SK-N-SH (cell line): ENCODE data around the gene METRNL. TPM values are rescaled to one million over a fixed set of nuclear protein-coding genes. Genes with fewer than 3 reads are reported as not detected.

Experiments
- CTCF ChIA-PET: fragments of 300-600, 350-600 bp; formaldehyde crosslinking; extraction: SDS; loops from one replicate; lab custom pipeline; 2021; lab: Yijun Ruan, JAX
- POLR2A ChIA-PET: fragments of 350-600 bp; sonication (Branson Sonifier 250); formaldehyde crosslinking; extraction: SDS; loops from one replicate; lab custom pipeline; 2020; ENCODE audit warnings: antibody characterized with exemption, inconsistent platforms; lab: Yijun Ruan, JAX
- DNase-seq: peaks from one replicate; pipeline ENCODE4 v3.0.0; 2012
- H2AFZ ChIP-seq: fragments of 200-600 bp; sonication (generic); 2 replicates; pipeline ENCODE4 v1.8.1; 2016; ENCODE audit warnings: antibody characterized with exemption, mild to moderate bottlenecking, low read depth
- H3F3A ChIP-seq: fragments of 200-600 bp; sonication (generic); replicated peaks from 2 replicates; pipeline ENCODE3; 2016; ENCODE audit warnings: antibody characterized with exemption, mild to moderate bottlenecking; ENCODE audit not compliant: insufficient read depth
- H3K27ac ChIP-seq, 2 experiments: fragments of 200-500 bp in 1 of 2; fragments of 200-600 bp in 1 of 2; sonication (Bioruptor generic) in 1 of 2; sonication (generic), shearing (Covaris generic) in 1 of 2; 2 replicates each; pipeline versions ENCODE4 v1.5.1 to v1.6.1; 2014 to 2016; ENCODE audit warnings: low read depth in 2 of 2, inconsistent platforms in 1 of 2, low read length in 1 of 2, mild to moderate bottlenecking in 1 of 2, mixed read lengths in 1 of 2
- H3K27me3 ChIP-seq: fragments of 200-600 bp; sonication (generic), shearing (Covaris generic); 2 replicates; pipeline ENCODE4 v1.6.1; 2016; ENCODE audit warnings: mixed run types; ENCODE audit not compliant: insufficient read depth
- H3K36me3 ChIP-seq, 2 experiments: fragments of 200-500 bp in 1 of 2; fragments of 200-600 bp in 1 of 2; sonication (Bioruptor generic) in 1 of 2; sonication (generic) in 1 of 2; replicated peaks in 1 of 2; 2 replicates each; pipeline versions ENCODE3 to v1.5.1; 2014 to 2016; ENCODE audit warnings: low read length in 1 of 2, mild to moderate bottlenecking in 1 of 2; ENCODE audit not compliant: insufficient read depth in 2 of 2, control insufficient read depth in 1 of 2
- H3K4me1 ChIP-seq, 2 experiments: fragments of 200-500 bp in 1 of 2; fragments of 200-600 bp in 1 of 2; sonication (Bioruptor generic) in 1 of 2; sonication (generic), shearing (Covaris generic) in 1 of 2; 2 replicates each; pipeline versions ENCODE4 v1.5.1 to v1.6.1; 2014 to 2016; ENCODE audit warnings: low read depth in 1 of 2, low read length in 1 of 2, mixed run types in 1 of 2; ENCODE audit not compliant: insufficient read depth in 2 of 2, control insufficient read depth in 1 of 2
- H3K4me2 ChIP-seq: fragments of 200-600 bp; sonication (generic), shearing (Covaris generic); 2 replicates; pipeline ENCODE4 v1.6.1; 2017; ENCODE audit warnings: mixed run types
- H3K4me3 ChIP-seq, 2 experiments: fragments of 200-500 bp in 1 of 2; fragments of 200-600 bp in 1 of 2; sonication (Bioruptor generic) in 1 of 2; sonication (generic), shearing (Covaris generic) in 1 of 2; 2 replicates each; pipeline versions ENCODE4 v1.5.1 to v1.8.1; 2014 to 2016; ENCODE audit warnings: low read depth in 2 of 2, inconsistent platforms in 1 of 2, low read length in 1 of 2, mild to moderate bottlenecking in 1 of 2, mixed read lengths in 1 of 2, moderate library complexity in 1 of 2
- H3K79me2 ChIP-seq: fragments of 200-600 bp; sonication (generic); 2 replicates; pipeline ENCODE4 v1.8.1; 2017; ENCODE audit warnings: mild to moderate bottlenecking; ENCODE audit not compliant: insufficient read depth
- H3K9ac ChIP-seq: fragments of 200-600 bp; sonication (generic); 2 replicates; pipeline ENCODE4 v1.6.1; 2017; ENCODE audit warnings: mixed run types
- H3K9me2 ChIP-seq: fragments of 200-600 bp; sonication (generic); 2 replicates; pipeline ENCODE4 v1.6.1; 2017; ENCODE audit warnings: mixed run types
- H3K9me3 ChIP-seq: fragments of 200-600 bp; sonication (generic); 2 replicates; pipeline ENCODE4 v1.6.1; 2017; ENCODE audit warnings: mixed run types, mild to moderate bottlenecking, moderate library complexity
- H4K20me1 ChIP-seq: fragments of 200-600 bp; sonication (generic); 2 replicates; pipeline ENCODE4 v1.6.1; 2017; ENCODE audit warnings: mild to moderate bottlenecking, mixed run types; ENCODE audit not compliant: insufficient read depth
- EZH2phosphoT487 ChIP-seq: fragments of 200-600 bp; sonication (generic); IDR thresholded peaks from 2 replicates; pipeline ENCODE4 v1.6.1; 2017; ENCODE audit warnings: low read depth, mixed run types, mild to moderate bottlenecking, antibody characterized with exemption, moderate library complexity, borderline replicate concordance
- GABPA ChIP-seq: IDR thresholded peaks from 2 replicates; pipeline ENCODE4 v1.4.0; 2012; ENCODE audit warnings: low read depth, mild to moderate bottlenecking
- GATA2 ChIP-seq: sonication (generic); formaldehyde crosslinking; IDR thresholded peaks from 2 replicates; pipeline ENCODE4 v1.5.0; 2020; ENCODE audit warnings: mild to moderate bottlenecking, missing genetic modification reagents
- MXI1 ChIP-seq: IDR thresholded peaks from 2 replicates; pipeline ENCODE4 v1.6.1; 2012; ENCODE audit warnings: mild to moderate bottlenecking, low read depth, low read length, improper control_type of control experiment
- RAD21 ChIP-seq: IDR thresholded peaks from 2 replicates; pipeline ENCODE4 v1.6.1; 2012; ENCODE audit warnings: mild to moderate bottlenecking, low read length
- TAF1 ChIP-seq: IDR thresholded peaks from 2 replicates; pipeline ENCODE4 v1.6.1; 2012; ENCODE audit warnings: low read depth, mild to moderate bottlenecking, low read length, moderate library complexity, borderline replicate concordance
- TCF12 ChIP-seq: IDR thresholded peaks from 2 replicates; pipeline ENCODE4 v1.4.0; 2012
- YY1 ChIP-seq: IDR thresholded peaks from 2 replicates; pipeline ENCODE4 v1.4.0; 2012; ENCODE audit warnings: low read depth, mild to moderate bottlenecking
- WGBS: methylation state at CpG from one replicate; pipeline ENCODE4 v1.1.6; 2017; ENCODE audit warnings: low lambda C conversion rate; 5-methylcytosine and 5-hydroxymethylcytosine counted together
- polyA plus RNA-seq, 3 experiments: library from polyadenylated mRNA; depleted of rRNA; stranded (reverse); fragments of >200 nt; gene quantifications; 2 replicates each; pipeline ENCODE4 v1.2.3, GENCODE V29; 2012
- TF ChIP-seq, protein P1 (sequence below): fragments of 200-600 bp; sonication (generic); IDR thresholded peaks from 2 replicates; pipeline ENCODE4 v1.6.1; 2017; ENCODE audit warnings: antibody characterized with exemption, mild to moderate bottlenecking, moderate library complexity
- TF ChIP-seq, protein P2 (sequence below): IDR thresholded peaks from 2 replicates; pipeline ENCODE4 v1.6.1; 2012; ENCODE audit warnings: mild to moderate bottlenecking, low read depth, low read length, moderate library complexity
- TF ChIP-seq, protein P3 (sequence below): IDR thresholded peaks from 2 replicates; pipeline ENCODE4 v1.4.0; 2012; ENCODE audit warnings: low read depth, borderline replicate concordance
- TF ChIP-seq, protein P4 (sequence below): IDR thresholded peaks from 2 replicates; pipeline ENCODE4 v1.4.0; 2012; ENCODE audit warnings: low read depth, borderline replicate concordance

METRNL gene
- polyA plus RNA-seq, 1 of the 3 experiments (the other 2 are of a cell fraction), result 75.5 TPM

DNA sequence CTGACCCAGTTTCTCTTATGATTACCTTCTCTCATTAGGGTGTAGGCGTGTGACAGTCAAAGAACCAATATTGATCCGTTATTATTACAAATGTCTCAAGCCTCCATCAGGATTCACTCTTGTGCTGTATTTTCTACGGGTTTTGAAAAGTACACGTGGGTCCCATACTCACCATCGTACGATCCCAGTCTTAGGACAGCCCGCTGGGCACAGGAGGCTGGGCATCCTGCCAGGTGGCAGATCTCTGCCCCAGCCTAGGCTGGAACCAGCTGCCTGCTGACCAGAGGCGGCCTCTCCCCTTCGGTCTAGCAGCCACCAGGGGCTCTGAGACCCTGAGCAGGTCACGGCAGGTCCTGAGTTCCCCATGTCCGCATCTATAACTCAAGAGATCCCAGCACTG, 2.0 kb upstream of the METRNL start:
- Histone ChIP-seq H3K4me1 (peaks cover 10 to 30% of the 10 kb centered on the region in 2 experiments; a peak in 2 of 4 replicates), H3K79me2 (peaks cover 18% of the 10 kb centered on the region), H3K4me2 (no peak overlapping the region), H4K20me1 (peaks cover 14% of the 10 kb centered on the region), H2AFZ (no peak overlapping the region), H3K9me3 (no peaks in the 10 kb centered on the region), H3K36me3 (no peaks in the 10 kb centered on the region), H3F3A (peaks cover 2% of the 10 kb centered on the region), H3K27me3 (no peaks in the 10 kb centered on the region), H3K9ac (no peak overlapping the region)
- DNase-seq, result peak; percentile 81
- 34% methylated on average over 11 of the region's 11 CpGs for WGBS
- POLR2A ChIA-PET, result no interaction called here
- TF ChIP-seq, protein P1, sequence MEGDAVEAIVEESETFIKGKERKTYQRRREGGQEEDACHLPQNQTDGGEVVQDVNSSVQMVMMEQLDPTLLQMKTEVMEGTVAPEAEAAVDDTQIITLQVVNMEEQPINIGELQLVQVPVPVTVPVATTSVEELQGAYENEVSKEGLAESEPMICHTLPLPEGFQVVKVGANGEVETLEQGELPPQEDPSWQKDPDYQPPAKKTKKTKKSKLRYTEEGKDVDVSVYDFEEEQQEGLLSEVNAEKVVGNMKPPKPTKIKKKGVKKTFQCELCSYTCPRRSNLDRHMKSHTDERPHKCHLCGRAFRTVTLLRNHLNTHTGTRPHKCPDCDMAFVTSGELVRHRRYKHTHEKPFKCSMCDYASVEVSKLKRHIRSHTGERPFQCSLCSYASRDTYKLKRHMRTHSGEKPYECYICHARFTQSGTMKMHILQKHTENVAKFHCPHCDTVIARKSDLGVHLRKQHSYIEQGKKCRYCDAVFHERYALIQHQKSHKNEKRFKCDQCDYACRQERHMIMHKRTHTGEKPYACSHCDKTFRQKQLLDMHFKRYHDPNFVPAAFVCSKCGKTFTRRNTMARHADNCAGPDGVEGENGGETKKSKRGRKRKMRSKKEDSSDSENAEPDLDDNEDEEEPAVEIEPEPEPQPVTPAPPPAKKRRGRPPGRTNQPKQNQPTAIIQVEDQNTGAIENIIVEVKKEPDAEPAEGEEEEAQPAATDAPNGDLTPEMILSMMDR, result no peak
- TF ChIP-seq, protein P2, sequence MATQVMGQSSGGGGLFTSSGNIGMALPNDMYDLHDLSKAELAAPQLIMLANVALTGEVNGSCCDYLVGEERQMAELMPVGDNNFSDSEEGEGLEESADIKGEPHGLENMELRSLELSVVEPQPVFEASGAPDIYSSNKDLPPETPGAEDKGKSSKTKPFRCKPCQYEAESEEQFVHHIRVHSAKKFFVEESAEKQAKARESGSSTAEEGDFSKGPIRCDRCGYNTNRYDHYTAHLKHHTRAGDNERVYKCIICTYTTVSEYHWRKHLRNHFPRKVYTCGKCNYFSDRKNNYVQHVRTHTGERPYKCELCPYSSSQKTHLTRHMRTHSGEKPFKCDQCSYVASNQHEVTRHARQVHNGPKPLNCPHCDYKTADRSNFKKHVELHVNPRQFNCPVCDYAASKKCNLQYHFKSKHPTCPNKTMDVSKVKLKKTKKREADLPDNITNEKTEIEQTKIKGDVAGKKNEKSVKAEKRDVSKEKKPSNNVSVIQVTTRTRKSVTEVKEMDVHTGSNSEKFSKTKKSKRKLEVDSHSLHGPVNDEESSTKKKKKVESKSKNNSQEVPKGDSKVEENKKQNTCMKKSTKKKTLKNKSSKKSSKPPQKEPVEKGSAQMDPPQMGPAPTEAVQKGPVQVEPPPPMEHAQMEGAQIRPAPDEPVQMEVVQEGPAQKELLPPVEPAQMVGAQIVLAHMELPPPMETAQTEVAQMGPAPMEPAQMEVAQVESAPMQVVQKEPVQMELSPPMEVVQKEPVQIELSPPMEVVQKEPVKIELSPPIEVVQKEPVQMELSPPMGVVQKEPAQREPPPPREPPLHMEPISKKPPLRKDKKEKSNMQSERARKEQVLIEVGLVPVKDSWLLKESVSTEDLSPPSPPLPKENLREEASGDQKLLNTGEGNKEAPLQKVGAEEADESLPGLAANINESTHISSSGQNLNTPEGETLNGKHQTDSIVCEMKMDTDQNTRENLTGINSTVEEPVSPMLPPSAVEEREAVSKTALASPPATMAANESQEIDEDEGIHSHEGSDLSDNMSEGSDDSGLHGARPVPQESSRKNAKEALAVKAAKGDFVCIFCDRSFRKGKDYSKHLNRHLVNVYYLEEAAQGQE, result no peak
- TF ChIP-seq TCF12 (no peak), GATA2 (no peak), GABPA (no peak), RAD21 (no peak), EZH2phosphoT487 (no peak), MXI1 (peak; percentile 50; the same call in 1 of the 2 replicates)
- TF ChIP-seq, all 33 proteins: peak for 1
- Histone ChIP-seq H3K27ac (no peak overlapping the region), H3K9me2 (no peaks in the 10 kb centered on the region), H3K4me3 (no peak overlapping the region)
- CTCF ChIA-PET, result interaction anchor here (1.0 to 2.1 kb wide), 9 partner anchors 20 to 296 kb away, joined by 3 to 12 read pairs (median 4); no protein-coding TSS in a partner anchor

DNA sequence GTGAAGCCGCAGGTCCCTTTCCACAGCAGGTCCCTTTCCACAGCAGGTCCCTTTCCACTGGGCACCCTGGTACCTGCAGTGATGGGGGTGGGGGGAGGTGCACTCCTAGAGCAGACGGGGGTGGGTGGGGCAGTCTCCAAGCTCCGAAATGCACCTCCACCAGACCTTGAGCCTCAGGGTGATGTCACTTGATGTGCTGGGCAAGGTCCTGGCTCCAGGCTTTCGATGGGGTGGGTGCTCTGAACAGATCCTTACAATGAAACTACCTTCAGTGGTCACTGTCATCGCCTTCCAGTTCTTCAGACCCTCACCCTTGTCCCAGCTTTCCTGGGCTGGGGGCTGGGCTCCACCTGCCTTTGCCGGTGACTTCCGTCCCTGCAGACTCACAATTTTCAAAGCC, 1.5 kb upstream of the METRNL start:
- Histone ChIP-seq H3K4me1 (peaks cover 13 to 36% of the 10 kb centered on the region in 2 experiments), H3F3A (peaks cover 7% of the 10 kb centered on the region), H3K79me2 (peaks cover 24% of the 10 kb centered on the region), H2AFZ (no peak overlapping the region), H3K27me3 (no peaks in the 10 kb centered on the region), H4K20me1 (peaks cover 19% of the 10 kb centered on the region), H3K9ac (no peak overlapping the region), H3K9me3 (no peaks in the 10 kb centered on the region), H3K36me3 (no peaks in the 10 kb centered on the region), H3K27ac (no peak overlapping the region), H3K4me2 (peak overlapping the region; percentile 98), H3K4me3 (no peak overlapping the region; a peak in 1 of 4 replicates), H3K9me2 (no peaks in the 10 kb centered on the region)
- no peak for DNase-seq
- ChIA-PET POLR2A (interaction anchor here (0.7 kb wide), 1 partner anchor 14 kb away, joined by 3 read pairs; no protein-coding TSS in a partner anchor), CTCF (interaction anchor here (1.0 to 1.9 kb wide), 3 partner anchors 121 to 296 kb away, joined by 4 to 5 read pairs (median 5); no protein-coding TSS in a partner anchor)
- 57% methylated on average over 7 of the region's 7 CpGs for WGBS
- TF ChIP-seq YY1 (no peak), TAF1 (no peak)
- TF ChIP-seq, protein P3, sequence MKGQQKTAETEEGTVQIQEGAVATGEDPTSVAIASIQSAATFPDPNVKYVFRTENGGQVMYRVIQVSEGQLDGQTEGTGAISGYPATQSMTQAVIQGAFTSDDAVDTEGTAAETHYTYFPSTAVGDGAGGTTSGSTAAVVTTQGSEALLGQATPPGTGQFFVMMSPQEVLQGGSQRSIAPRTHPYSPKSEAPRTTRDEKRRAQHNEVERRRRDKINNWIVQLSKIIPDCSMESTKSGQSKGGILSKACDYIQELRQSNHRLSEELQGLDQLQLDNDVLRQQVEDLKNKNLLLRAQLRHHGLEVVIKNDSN, result no peak
- TF ChIP-seq, protein P4, sequence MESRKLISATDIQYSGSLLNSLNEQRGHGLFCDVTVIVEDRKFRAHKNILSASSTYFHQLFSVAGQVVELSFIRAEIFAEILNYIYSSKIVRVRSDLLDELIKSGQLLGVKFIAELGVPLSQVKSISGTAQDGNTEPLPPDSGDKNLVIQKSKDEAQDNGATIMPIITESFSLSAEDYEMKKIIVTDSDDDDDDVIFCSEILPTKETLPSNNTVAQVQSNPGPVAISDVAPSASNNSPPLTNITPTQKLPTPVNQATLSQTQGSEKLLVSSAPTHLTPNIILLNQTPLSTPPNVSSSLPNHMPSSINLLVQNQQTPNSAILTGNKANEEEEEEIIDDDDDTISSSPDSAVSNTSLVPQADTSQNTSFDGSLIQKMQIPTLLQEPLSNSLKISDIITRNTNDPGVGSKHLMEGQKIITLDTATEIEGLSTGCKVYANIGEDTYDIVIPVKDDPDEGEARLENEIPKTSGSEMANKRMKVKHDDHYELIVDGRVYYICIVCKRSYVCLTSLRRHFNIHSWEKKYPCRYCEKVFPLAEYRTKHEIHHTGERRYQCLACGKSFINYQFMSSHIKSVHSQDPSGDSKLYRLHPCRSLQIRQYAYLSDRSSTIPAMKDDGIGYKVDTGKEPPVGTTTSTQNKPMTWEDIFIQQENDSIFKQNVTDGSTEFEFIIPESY, result no peak
